Measurements from ENCODE around the gene TMEM37. TPM values are rescaled to one million over a fixed set of nuclear protein-coding genes. Genes with fewer than 3 reads are reported as not detected.

The TMEM37 gene
- total RNA-seq, 1 experiment from 2014 or later, result 4.2 TPM

DNA sequence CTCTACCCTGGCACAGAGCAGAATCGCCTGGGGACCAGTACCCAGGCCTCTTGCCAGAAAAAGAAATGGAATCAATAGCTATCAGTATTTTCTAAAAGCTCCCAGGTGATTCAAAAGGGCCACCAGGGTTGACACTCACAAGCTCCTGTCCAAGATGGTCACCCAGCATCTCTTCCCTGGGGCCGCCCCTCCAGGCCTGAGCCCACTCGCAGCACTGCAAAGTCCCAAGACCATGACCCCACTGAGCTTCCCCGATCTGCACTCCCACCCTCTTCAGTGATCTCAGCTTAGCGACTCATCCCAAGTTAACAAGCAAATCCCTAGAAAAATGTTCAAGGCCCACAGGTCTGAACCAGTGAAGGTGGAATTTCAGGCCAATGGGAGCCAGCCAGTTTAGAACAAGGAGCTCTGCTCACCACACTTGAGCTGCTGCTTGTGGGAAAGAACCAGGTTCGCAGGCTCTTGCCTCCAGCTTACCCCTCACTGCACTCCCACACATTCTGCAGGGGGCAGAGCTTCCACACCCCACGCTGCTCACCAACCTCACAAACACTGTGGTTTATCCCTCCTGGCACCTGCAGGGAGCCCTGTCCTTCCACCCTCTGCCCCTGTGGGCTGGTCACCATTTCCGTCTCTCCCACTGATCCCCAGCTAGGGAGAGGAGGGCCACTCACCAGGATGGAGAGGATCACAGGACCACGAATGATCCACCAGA is 19.8 kb downstream of the TMEM37 start:
- no peak overlapping the region for H3K56ac ChIP-seq (ENCODE audit: insufficient read length, low read depth, low read length)
- H3K27me3 Mint-ChIP-seq (ENCODE audit: low read depth), result peaks cover 27% of the 10 kb centered on the region
- H3K23ac ChIP-seq (ENCODE audit: insufficient read length, low read depth, low read length), result no peak overlapping the region
- H3K9me3 Mint-ChIP-seq, result no peaks in the 10 kb centered on the region; a peak in 1 of 5 replicates
- no peak overlapping the region for H3K27ac ChIP-seq (ENCODE audit: insufficient read length, low read depth, low read length)
- no peak overlapping the region for H3K14ac ChIP-seq (ENCODE audit: insufficient read depth, low read length)
- no peaks in the 10 kb centered on the region; the same call in 1 of the 2 replicates for H3K27me3 ChIP-seq (ENCODE audit: insufficient read depth, low read length)
- H4K8ac ChIP-seq (replicated peaks; ENCODE audit: insufficient read length, low read depth, low read length), result no peak overlapping the region
- no peak overlapping the region for H2AFZ ChIP-seq (ENCODE audit: low read length)
- TF ChIP-seq, protein P1, sequence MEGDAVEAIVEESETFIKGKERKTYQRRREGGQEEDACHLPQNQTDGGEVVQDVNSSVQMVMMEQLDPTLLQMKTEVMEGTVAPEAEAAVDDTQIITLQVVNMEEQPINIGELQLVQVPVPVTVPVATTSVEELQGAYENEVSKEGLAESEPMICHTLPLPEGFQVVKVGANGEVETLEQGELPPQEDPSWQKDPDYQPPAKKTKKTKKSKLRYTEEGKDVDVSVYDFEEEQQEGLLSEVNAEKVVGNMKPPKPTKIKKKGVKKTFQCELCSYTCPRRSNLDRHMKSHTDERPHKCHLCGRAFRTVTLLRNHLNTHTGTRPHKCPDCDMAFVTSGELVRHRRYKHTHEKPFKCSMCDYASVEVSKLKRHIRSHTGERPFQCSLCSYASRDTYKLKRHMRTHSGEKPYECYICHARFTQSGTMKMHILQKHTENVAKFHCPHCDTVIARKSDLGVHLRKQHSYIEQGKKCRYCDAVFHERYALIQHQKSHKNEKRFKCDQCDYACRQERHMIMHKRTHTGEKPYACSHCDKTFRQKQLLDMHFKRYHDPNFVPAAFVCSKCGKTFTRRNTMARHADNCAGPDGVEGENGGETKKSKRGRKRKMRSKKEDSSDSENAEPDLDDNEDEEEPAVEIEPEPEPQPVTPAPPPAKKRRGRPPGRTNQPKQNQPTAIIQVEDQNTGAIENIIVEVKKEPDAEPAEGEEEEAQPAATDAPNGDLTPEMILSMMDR (conservative IDR thresholded peaks at IDR 0.05), result no peak
- peaks cover 11 to 19% of the 10 kb centered on the region in 2 experiments for H3K4me1 Mint-ChIP-seq
- no peak overlapping the region for H2BK15ac ChIP-seq (ENCODE audit: low read depth, low read length)
- no peaks in the 10 kb centered on the region for H4K20me1 ChIP-seq (ENCODE audit: control insufficient read depth, insufficient read depth, insufficient read length)
- H2BK20ac ChIP-seq (ENCODE audit: low read depth, low read length, poor library complexity, severe bottlenecking), result no peak overlapping the region
- H3K4me1 ChIP-seq (ENCODE audit: insufficient read depth, low read length), result no peaks in the 10 kb centered on the region; the same call in 1 of the 2 replicates
- no peak overlapping the region for H3K9ac ChIP-seq (ENCODE audit: extremely low read depth, insufficient read length, low read length)
- no peak overlapping the region for H3K4ac ChIP-seq (ENCODE audit: low read depth, low read length)
- H3K27ac Mint-ChIP-seq, result no peak overlapping the region
- no peaks in the 10 kb centered on the region; the same call in 1 of the 2 replicates for H3K79me2 ChIP-seq (ENCODE audit: insufficient read depth, low read length)
- H2BK120ac ChIP-seq (ENCODE audit: low read depth, low read length, poor library complexity, severe bottlenecking), result no peak overlapping the region
- H3T11ph ChIP-seq (ENCODE audit: low read length), result no peak overlapping the region
- no peaks in the 10 kb centered on the region for H3K9me3 ChIP-seq (ENCODE audit: control insufficient read depth, low read depth, low read length)
- no peak overlapping the region for H3K4me2 ChIP-seq (ENCODE audit: insufficient read depth, insufficient read length, low read length)
- no peak for DNase-seq
- no peak overlapping the region for H4K5ac ChIP-seq (ENCODE audit: insufficient read length, low read depth, low read length)
- H3K36me3 Mint-ChIP-seq (ENCODE audit: insufficient read depth in 1 of 3, low read depth in 3 of 3), result no peaks in the 10 kb centered on the region
- H4K91ac ChIP-seq (ENCODE audit: insufficient read length, low read depth, low read length), result no peak overlapping the region
- H3K23me2 ChIP-seq (ENCODE audit: insufficient read length, low read depth, low read length, poor library complexity, severe bottlenecking), result no peaks in the 10 kb centered on the region
- WGBS (ENCODE audit: extremely low coverage, insufficient read length, low lambda C conversion rate), result no CpG with 5 or more reads among the region's 9 CpGs
- H2BK5ac ChIP-seq (ENCODE audit: insufficient read length, low read length), result no peak overlapping the region
- no peak overlapping the region for H3K18ac ChIP-seq (ENCODE audit: insufficient read length, low read depth, low read length)
- H3K79me1 ChIP-seq (ENCODE audit: insufficient read depth, low read depth, low read length, poor library complexity, severe bottlenecking), result no peaks in the 10 kb centered on the region
- H2BK12ac ChIP-seq (ENCODE audit: insufficient read length, low read depth, low read length), result no peak overlapping the region
- H2AK5ac ChIP-seq (ENCODE audit: insufficient read length, low read length), result no peak overlapping the region
- no peak overlapping the region for H3K4me3 Mint-ChIP-seq
